GM18951 (cell line): ENCODE data around the gene PRPSAP1.

Experiments used
- POLR2A ChIP-seq: IDR thresholded peaks from 4 replicates; pipeline ENCODE4 v1.6.1; 2011; ENCODE audit warnings: mild to moderate bottlenecking; ENCODE audit not compliant: insufficient read length, insufficient read depth; ENCODE audit errors: extremely low read depth
- in situ Hi-C: fragments of 300-500 bp; cut with MboI; formaldehyde crosslinking; loops from one replicate; pipeline ENCODE4 v1.12.0; 2022; ENCODE audit warnings: low sequenced_read_pairs, mixed read lengths, inconsistent platforms; ENCODE audit not compliant: unreplicated experiment

PRPSAP1 gene

DNA sequence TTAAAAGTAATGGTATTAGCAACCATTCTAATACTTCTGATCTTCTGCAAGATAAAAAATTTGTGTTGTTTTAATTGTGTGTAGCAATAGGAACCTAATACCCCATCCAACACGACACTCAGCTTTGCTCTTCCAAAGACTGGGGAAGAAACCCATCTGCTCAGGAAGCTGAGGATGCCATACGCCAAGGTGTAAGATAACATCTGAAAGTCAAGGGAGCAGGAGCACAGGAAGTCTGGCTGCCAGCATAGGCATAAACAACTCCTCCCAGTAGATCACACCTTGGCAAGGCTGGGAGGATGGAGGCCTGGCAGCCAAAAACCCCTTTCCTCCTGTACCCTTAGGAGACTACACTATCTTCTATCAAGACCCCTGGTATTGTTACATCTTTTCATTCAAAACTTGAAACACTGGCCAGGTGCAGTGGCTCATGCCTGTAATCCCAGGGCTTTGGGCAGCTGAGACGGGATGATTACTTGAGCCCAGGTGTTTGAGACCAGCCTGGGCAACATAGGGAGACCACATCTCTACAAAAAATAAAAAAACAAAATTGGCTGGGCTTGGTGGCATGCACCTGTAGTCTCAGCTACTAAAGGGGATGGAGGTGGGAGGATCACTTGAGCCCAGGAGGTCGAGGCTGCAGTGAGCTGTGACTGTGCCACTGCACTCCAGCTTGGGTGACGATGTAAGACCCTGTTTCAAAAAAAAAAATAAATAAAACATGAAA, 25.0 kb upstream of the PRPSAP1 start:
- TF ChIP-seq POLR2A: no peak
- in situ Hi-C loops: no loop called here

DNA sequence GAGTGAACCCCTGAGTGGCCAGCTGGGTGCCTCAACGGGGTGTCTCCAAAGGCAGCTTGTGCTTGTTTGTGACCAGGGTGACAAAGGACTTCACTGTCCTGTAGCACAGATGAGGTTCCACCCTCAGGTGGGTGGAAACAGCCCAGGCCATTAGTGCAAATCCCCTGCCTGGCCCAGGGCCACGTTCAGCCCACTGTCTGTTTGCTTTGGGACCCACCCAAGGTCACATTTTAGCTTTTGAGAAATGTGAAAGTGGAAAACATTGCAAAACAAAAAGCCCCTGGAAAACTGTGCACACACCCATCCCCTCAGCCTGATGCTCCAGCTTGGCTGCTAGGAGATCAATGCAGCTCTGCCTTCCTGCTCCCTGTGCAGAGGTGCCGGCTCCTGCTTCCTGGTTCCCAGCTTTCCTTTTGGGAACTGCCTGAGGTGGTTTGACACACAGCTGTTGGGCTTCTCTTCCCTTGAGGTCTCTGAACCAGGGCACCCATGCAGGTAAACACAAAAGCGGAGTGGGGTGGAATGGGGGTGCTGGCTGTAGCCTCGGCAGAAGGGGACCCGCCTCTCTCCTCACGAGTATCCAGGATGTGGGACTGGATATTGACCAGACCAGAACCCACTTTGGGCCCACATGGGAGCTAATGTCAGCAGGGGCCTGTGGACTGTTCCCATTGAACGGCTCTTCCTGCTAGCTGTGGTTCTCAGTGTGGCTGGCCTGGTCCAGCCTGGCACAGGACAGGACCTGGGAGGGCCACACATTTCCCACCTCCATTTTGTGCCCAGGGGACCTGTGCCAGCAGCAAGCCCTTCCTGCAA, 22.8 kb upstream of the PRPSAP1 start:
- TF ChIP-seq POLR2A: no peak
- in situ Hi-C loops: no loop called here

DNA sequence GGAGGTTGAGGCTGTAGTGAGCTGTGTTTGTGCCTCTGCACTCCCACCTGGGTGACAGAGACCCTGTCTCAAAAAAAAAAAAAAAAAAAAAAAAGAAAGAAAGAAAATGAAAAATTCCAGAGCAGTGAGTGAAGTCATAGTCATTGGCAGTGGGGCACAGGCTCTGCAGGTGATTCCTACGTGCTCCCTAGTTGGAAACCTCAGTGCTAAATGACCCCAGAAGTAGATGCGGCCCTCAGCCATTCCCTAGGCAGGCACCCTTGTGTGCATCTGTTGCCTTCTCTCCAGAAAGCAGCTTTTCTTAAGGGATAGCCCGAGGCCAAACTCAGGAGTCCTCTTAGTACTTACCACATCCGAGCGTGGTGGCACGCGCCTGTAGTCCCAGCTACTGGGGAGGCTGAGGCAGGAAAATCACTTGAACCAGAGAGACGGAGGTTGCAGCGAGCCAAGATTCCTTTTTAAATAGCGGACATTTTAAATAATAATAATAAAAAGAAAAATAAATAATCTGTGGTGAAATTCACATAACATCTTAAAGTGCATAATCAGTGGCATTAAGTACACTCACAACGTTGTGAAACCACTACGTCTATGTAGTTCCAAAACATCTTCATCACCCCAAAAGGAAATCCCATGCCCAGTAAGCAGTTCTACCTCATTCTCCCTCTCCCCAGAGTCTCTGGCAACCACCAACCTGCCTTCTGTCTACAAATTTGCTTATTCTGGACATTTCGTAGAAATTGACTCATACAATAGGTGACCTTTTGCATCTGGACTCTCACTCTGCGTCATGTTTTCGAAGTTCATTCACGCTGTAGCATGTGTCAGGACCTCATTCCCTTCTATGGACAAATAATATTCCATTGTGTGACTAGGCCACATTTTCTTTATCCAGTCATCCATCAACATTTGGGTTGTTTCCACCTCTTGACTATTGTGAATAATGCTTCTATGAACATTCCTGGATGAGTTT, 18.2 kb upstream of the PRPSAP1 start:
- in situ Hi-C loops: no loop called here
- TF ChIP-seq POLR2A: no peak

DNA sequence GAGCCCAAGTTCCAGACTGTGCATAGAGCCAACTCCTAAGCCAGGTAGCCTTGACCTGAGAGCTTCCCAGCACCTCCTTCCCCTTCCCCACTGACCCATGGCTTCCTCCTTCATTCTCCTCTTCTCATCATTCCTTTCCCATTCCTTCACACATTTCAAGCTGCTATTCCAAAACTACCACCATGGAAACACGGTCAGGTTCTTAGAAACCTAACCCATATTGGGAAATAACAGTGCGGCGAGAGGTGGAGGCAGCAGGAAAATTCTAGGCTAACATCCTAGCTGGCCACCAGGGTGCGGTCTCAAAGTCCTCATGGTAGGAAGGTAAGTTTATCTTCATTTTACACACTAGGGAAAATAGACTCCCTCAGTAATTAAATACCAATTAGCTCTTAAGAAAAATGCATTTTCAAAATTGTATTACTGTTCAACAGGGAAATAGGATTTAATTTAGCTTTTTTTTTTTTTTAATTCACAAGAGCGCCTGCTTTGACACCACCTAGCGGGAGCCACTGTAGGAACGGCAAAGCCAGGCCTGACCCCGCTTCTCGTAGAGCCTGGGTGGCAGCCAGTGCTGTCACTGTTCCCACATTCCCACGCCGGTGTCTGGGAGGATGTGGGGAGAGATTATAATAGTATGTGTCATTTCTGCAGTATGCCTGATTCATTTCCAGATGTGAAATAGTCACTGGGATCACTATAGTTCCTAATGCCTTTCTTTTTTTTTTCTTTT, 16.7 kb upstream of the PRPSAP1 start:
- in situ Hi-C loops: no loop called here
- no peak for TF ChIP-seq POLR2A

DNA sequence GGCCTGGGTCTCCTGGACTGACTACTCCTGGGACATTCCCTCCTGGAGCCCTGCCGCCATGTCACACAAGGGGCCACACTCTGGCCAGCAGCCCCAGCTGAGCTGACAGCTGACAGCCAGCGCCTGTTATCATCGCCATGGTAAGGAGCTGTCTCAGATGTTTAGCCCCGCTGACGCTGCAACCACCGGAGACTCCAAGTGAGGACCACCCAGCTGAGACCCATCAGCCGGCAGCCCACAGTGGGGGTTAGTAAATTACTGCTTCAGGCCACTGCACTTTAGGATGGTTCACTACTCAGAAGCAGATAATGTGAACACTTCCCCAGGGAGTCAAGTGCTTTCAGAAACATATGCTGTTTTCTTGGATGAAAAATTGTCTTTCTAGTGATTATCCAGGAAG, 16.1 kb upstream of the PRPSAP1 start:
- TF ChIP-seq POLR2A: no peak
- in situ Hi-C loops: no loop called here

DNA sequence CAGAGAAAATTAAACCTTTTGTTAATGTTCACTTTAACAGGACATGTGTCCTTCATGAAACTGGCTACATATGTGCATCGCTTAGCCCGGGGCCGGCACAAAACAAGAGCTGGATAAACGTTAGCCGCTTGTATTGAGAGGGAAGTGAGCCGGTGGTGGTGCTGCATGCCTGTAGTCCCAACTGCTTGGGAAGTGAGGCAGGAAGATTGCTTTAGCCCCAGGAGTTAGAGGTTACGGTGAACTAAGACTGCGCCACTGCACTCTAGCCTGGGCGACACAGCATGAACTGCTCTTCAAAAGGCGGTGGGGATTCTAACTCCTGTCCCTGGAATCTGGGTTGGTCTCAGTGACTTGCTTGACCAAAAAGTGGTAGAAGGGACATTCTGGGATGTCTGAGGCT, 15.7 kb upstream of the PRPSAP1 start:
- in situ Hi-C loops: no loop called here
- TF ChIP-seq POLR2A: no peak

DNA sequence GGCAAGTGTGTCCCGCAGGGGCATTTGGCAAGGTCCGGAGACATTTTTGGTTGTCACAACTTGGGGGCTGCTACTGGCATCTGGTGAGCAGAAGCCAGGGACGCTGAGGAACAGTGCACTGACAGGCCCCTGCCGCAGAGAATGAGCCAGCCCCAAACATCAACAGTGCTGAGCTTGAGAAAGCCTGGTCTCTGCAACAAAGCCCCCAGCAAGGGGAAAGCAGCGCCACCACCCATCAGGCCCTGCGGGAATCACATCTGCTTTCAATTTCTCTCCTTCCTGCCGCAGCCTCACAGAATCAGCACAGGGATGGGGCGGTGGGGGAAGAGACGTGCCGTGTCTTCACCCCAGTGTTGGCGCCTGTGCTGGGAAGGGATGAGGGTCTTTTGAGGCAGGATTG, 14.8 kb upstream of the PRPSAP1 start:
- no peak for TF ChIP-seq POLR2A
- in situ Hi-C loops: no loop called here

DNA sequence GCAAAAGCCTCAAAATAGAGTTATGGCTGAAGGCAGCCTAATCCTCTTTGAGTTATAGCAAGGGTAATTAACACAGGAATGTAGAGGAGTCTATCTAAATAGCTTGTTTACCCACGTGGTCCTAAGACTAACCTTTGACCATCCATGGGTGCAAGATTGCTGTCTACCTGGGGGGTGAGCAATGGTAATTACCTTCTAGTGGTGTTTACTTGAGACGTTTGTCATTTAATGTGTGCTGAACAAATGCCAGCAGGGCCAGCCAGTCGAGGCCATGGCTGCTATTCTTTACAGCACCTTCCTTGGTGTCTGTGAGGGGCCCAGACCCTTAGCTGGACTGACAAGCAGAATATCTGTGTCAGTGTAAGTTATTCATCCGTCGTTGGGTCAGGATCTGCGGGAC, 13.9 kb upstream of the PRPSAP1 start:
- in situ Hi-C loops: no loop called here
- no peak for TF ChIP-seq POLR2A

DNA sequence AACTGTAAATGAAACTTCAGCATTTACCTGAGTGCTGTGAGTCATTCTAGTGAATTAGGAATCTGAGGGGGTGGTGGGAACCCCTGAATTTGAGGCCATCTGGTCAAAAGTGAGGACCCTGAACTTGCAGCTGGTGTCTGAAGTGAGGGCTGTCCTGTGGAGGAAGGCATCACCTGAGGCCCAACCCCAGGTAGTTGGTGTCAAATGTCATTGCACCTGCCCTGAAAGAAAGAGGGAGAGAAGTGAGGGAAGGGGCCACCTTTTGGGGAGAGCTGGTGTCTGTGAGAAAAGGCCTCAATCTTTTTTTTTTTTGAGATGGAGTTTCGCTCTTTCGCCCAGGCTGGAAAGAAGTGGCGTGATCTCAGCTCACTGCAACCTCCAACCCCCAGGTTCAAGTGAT, 12.5 kb upstream of the PRPSAP1 start:
- in situ Hi-C loops: no loop called here
- TF ChIP-seq POLR2A: no peak

DNA sequence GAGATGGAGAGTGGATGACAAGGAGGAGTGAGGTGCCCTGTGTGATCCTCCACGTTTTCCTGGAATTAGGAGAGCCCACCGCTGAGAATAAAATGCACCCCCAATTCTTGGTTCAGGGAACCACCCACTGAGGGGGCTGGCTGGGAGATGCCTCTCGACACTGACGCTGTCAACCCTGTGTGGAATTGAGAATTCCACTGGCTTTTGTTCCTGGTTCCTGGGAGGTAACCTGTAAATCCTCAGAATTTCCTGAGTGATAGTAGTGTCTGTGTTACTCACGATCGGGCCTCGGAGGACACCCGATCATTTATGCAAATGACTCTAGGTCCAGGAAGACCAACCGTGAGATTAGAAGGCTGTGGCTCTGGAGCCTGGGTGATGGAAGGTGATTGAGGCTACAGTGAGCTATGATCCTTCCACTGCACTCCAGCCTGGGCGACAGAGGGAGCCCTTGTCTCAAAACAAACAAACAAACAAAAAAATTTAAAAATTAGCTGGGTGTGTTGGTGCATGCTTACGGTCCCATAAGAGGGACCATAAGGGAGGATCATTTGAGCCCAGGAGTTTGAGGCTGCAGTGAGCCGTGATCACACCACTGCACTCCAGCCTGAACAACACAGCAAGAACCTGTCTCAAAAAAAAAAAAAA, 11.7 kb upstream of the PRPSAP1 start:
- TF ChIP-seq POLR2A: no peak
- in situ Hi-C loops: no loop called here

DNA sequence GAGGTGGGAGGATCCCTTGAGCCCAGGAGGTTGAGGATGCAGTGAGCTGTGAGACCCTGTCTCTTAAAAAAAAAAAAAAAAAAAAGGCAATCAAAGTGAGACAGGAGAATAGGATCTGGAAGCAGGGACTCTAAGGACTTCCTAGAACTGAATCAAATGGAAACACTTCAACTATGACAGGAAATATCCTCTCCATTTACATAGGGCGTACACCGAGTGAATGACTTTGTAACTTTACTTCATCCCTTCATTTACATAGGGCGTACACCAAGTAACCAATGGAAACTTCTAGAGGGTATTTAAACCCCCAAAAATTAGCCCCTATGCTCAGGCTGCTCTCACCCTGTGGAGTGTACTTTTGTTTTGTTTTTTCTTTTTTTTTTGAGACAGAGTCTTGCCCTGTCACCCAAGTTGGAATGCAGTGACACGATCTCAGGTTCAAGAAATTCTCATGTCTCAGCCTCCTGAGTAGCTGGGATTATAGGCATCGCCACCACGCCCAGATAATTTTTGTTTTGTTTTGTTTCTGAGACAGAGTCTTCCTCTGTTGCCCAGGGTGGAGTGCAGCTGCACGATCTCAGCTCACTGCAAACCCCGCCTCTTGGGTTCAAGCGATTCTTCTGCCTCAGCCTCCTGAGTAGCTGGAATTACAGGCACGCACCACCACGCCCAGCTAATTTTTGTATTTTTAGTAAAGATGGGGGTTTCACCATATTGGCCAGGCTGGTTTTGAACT, 9.6 kb upstream of the PRPSAP1 start:
- TF ChIP-seq POLR2A: no peak
- in situ Hi-C loops: no loop called here
